OCI-LY7 (cell line): ENCODE results near the gene TRIP6. TPM values are rescaled to one million over a fixed set of nuclear protein-coding genes. Genes with fewer than 3 reads are reported as not detected.
"Not testable (repeated sequence)": the region's sequence is repeated elsewhere in the genome, so short reads cannot be mapped to it uniquely, and the experiment has no call there.

ENCODE experiments used
- BruUV-seq: library from RNA; stranded (reverse); fragments of 400-500 nt; replicated peaks from 2 replicates; lab custom pipeline; 2021; lab: Mats Ljungman, UMichigan
- CTCF ChIA-PET: fragments of 300-600 bp; sonication (Branson Sonifier 250); formaldehyde crosslinking; loops from one replicate; lab custom pipeline; 2022; ENCODE audit warnings: antibody characterized with exemption; ENCODE audit not compliant: unreplicated experiment; lab: Charles Lee
- POLR2A ChIA-PET: fragments of 300-600 bp; sonication (Branson Sonifier 250); formaldehyde crosslinking; loops from one replicate; lab custom pipeline; 2022; ENCODE audit warnings: antibody characterized with exemption; lab: Charles Lee
- DNase-seq: peaks from one replicate; pipeline ENCODE4 v3.0.0-alpha.2; 2015; ENCODE audit warnings: low spot score
- H2AFZ ChIP-seq: fragments of 200-600 bp; sonication (generic), shearing (Covaris generic); 2 replicates; pipeline ENCODE4 v1.6.1; 2014; ENCODE audit warnings: mild to moderate bottlenecking, antibody characterized with exemption, low read length, moderate library complexity
- H3K27ac ChIP-seq: fragments of 200-600 bp; sonication (generic); 2 replicates; pipeline ENCODE4 v1.5.1; 2014; ENCODE audit warnings: mixed run types, low read depth, mild to moderate bottlenecking, moderate library complexity, low read length, inconsistent platforms; ENCODE audit not compliant: poor library complexity, severe bottlenecking
- H3K36me3 ChIP-seq: fragments of 200-600 bp; sonication (generic); 2 replicates; pipeline ENCODE4 v1.6.1; 2014; ENCODE audit warnings: mild to moderate bottlenecking, antibody characterized with exemption, low read length, moderate library complexity, mixed read lengths; ENCODE audit not compliant: insufficient read depth
- H3K4me1 ChIP-seq: fragments of 200-600 bp; sonication (generic); 2 replicates; pipeline ENCODE4 v1.5.1; 2014; ENCODE audit warnings: mild to moderate bottlenecking, low read length; ENCODE audit not compliant: insufficient read depth, poor library complexity, severe bottlenecking
- H3K4me2 ChIP-seq: fragments of 200-600 bp; sonication (generic); 2 replicates; pipeline ENCODE4 v1.6.1; 2014; ENCODE audit warnings: mild to moderate bottlenecking, low read length
- H3K4me3 ChIP-seq: fragments of 200-600 bp; sonication (generic); 2 replicates; pipeline ENCODE4 v1.5.1; 2014; ENCODE audit warnings: mild to moderate bottlenecking, low read depth, low read length; ENCODE audit not compliant: poor library complexity, severe bottlenecking
- H3K79me2 ChIP-seq: fragments of 200-600 bp; sonication (generic); 2 replicates; pipeline ENCODE4 v1.6.1; 2016; ENCODE audit warnings: low read depth, mild to moderate bottlenecking, low read length, moderate library complexity, mixed read lengths; ENCODE audit not compliant: insufficient read depth
- H3K9me2 ChIP-seq: fragments of 200-600 bp; sonication (generic); 2 replicates; pipeline ENCODE4 v1.6.1; 2016; ENCODE audit warnings: mild to moderate bottlenecking, low read length, mixed read lengths; ENCODE audit not compliant: insufficient read depth
- H3K9me3 ChIP-seq: fragments of 200-600 bp; sonication (generic); 2 replicates; pipeline ENCODE4 v1.6.1; 2014; ENCODE audit warnings: mild to moderate bottlenecking, mixed run types, low read length, mixed read lengths
- H4K20me1 ChIP-seq: fragments of 200-600 bp; sonication (generic); 2 replicates; pipeline ENCODE4 v1.6.1; 2014; ENCODE audit warnings: mild to moderate bottlenecking, antibody characterized with exemption, low read length, moderate library complexity, mixed read lengths; ENCODE audit not compliant: insufficient read depth
- EZH2phosphoT487 ChIP-seq: fragments of 200-600 bp; sonication (generic); IDR thresholded peaks from 2 replicates; pipeline ENCODE4 v1.6.1; 2018; ENCODE audit warnings: low read depth, borderline replicate concordance, mild to moderate bottlenecking, mixed run types, antibody characterized with exemption, low read length, moderate library complexity, mixed read lengths
- intact Hi-C: fragments of 100-400 bp; cut with micrococcal nuclease; formaldehyde crosslinking; loops from one replicate; pipeline ENCODE4 v1.10.0; 2022; ENCODE audit not compliant: unreplicated experiment
- microRNA-seq: library from miRNA; unstranded; fragments of <30 nt; microRNA quantifications from one replicate; pipeline ENCODE4 v1.2.0, GENCODE V29; 2022; ENCODE audit warnings: borderline replicate concordance
- small RNA-seq: library from RNA; depleted of rRNA; stranded (forward); fragments of <200 nt; gene quantifications from one replicate; pipeline ENCODE3, GENCODE V24; 2014
- total RNA-seq, 2 experiments: library from RNA; depleted of rRNA in 1 of 2; stranded (reverse); fragments of >200 nt in 1 of 2; shearing (Covaris generic) in 1 of 2; gene quantifications; 2 replicates each; pipeline ENCODE4 v1.2.3, GENCODE V29; 2014 to 2022
- TF ChIP-seq, protein P1 (sequence below): fragments of 200-600 bp; sonication (generic); conservative IDR thresholded peaks from 2 replicates; pipeline ENCODE4 v1.5.1; 2014; ENCODE audit warnings: mild to moderate bottlenecking, antibody characterized with exemption, low read length, moderate library complexity, mixed read lengths

Gene TRIP6
- total RNA-seq, 2 experiments from 2014 or later = 3.1 to 3.3 TPM

DNA sequence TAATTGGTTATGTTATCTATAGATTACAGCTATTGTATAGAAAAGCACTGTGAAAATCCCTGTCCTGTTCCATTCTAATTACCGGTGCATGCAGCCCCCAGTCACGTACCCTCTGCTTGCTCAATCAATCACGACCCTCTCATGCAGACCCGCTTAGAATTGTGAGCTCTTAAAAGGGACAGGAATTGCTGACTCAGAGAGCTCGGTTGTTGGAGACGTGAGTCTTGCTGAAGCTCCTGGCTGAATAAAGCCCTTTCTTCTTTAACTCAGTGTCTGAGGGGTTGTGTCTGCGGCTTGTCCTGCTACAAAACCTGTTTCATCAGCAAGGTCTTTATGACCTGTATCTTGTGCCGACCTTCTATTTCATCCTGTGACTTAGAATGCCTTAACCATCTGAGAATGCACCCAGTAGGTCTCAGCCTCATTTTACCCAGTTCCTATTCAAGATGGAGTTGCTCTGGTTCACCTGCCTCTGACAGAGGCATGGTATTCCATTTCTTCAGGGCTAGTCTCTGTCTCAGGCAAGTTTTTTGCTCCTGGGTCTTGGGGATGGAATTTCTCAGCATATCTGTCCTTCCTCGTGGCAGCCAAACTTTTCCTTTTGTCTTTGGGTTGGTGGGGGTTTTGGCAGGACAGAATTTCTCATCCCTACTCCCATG, 52.7 kb downstream of the TRIP6 start:
- intact Hi-C loops, H3K9me3 ChIP-seq: not testable (repeated sequence)

GRCh38 chr7:100921039-100921438, 53.9 kb downstream of the TRIP6 start:
- ChIA-PET CTCF (no interaction called here), POLR2A (no interaction called here)
- Histone ChIP-seq H3K4me3 (no peak overlapping the region), H4K20me1 (no peaks in the 10 kb centered on the region), H3K9me3 (no peaks in the 10 kb centered on the region), H3K9me2 (no peaks in the 10 kb centered on the region), H3K27ac (no peak overlapping the region), H3K36me3 (no peaks in the 10 kb centered on the region), H2AFZ (no peak overlapping the region), H3K4me2 (no peak overlapping the region), H3K79me2 (no peaks in the 10 kb centered on the region), H3K4me1 (no peaks in the 10 kb centered on the region)
- no TSS peak for BruUV-seq
- no peak for DNase-seq
- no peak for TF ChIP-seq EZH2phosphoT487
- TF ChIP-seq, protein P1, sequence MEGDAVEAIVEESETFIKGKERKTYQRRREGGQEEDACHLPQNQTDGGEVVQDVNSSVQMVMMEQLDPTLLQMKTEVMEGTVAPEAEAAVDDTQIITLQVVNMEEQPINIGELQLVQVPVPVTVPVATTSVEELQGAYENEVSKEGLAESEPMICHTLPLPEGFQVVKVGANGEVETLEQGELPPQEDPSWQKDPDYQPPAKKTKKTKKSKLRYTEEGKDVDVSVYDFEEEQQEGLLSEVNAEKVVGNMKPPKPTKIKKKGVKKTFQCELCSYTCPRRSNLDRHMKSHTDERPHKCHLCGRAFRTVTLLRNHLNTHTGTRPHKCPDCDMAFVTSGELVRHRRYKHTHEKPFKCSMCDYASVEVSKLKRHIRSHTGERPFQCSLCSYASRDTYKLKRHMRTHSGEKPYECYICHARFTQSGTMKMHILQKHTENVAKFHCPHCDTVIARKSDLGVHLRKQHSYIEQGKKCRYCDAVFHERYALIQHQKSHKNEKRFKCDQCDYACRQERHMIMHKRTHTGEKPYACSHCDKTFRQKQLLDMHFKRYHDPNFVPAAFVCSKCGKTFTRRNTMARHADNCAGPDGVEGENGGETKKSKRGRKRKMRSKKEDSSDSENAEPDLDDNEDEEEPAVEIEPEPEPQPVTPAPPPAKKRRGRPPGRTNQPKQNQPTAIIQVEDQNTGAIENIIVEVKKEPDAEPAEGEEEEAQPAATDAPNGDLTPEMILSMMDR = no peak
- intact Hi-C loops = no loop called here

More for the DNA sequence above, 52.7 kb downstream of the TRIP6 start:
- BruUV-seq, H3K4me1 ChIP-seq, CTCF ChIA-PET, H4K20me1 ChIP-seq, H3K79me2 ChIP-seq, H3K9me2 ChIP-seq, H3K4me3 ChIP-seq, POLR2A ChIA-PET, H3K36me3 ChIP-seq, H3K27ac ChIP-seq, DNase-seq, H3K4me2 ChIP-seq, H2AFZ ChIP-seq: not testable (repeated sequence)

Small RNA genes within 50 kb of the gene (microRNA-seq; reads per million reads assigned to microRNA genes)
- gene MIR6875 = not detected

Small RNA genes within 50 kb of the gene (small RNA-seq; reads per million reads assigned to genes)
- gene RN7SL549P (not detected), gene RN7SL750P (not detected)

Other genes starting within 250 kb of the TRIP6 start
- 8.1 and 12.1 TPM in 2 replicates for gene TFR2, start 225.8 kb upstream of the TRIP6 start, total RNA-seq (2014; rRNA removed; shearing (Covaris generic))
- gene TFR2, start 225.8 kb upstream of the TRIP6 start, total RNA-seq (2022) = 25.0 and 26.0 TPM in 2 replicates
- gene ACTL6B, start 210.9 kb upstream of the TRIP6 start, total RNA-seq (2014; rRNA removed; shearing (Covaris generic)) = not detected in 2 replicates
- not detected in 2 replicates for gene ACTL6B, start 210.9 kb upstream of the TRIP6 start, total RNA-seq (2022)
- gene GNB2, start 193.6 kb upstream of the TRIP6 start, total RNA-seq (2014; rRNA removed; shearing (Covaris generic)) = 59.4 and 80.4 TPM in 2 replicates
- 174 and 180 TPM in 2 replicates for gene GNB2, start 193.6 kb upstream of the TRIP6 start, total RNA-seq (2022)
- gene GIGYF1, start 173.1 kb upstream of the TRIP6 start, total RNA-seq (2014; rRNA removed; shearing (Covaris generic)) = 35.7 and 40.2 TPM in 2 replicates
- gene GIGYF1, start 173.1 kb upstream of the TRIP6 start, total RNA-seq (2022) = 52.0 and 58.8 TPM in 2 replicates
- gene POP7, start 161.3 kb upstream of the TRIP6 start, total RNA-seq (2014; rRNA removed; shearing (Covaris generic)) = 82.6 and 94.3 TPM in 2 replicates
- 43.7 and 47.2 TPM in 2 replicates for gene POP7, start 161.3 kb upstream of the TRIP6 start, total RNA-seq (2022)
- 0.13 TPM in 1 of 2 replicates, not detected in the other for gene EPO, start 146.9 kb upstream of the TRIP6 start, total RNA-seq (2014; rRNA removed; shearing (Covaris generic))
- not detected in 2 replicates for gene EPO, start 146.9 kb upstream of the TRIP6 start, total RNA-seq (2022)
- not detected in 2 replicates for gene ZAN, start 133.8 kb upstream of the TRIP6 start, total RNA-seq (2014; rRNA removed; shearing (Covaris generic))
- not detected in 2 replicates for gene ZAN, start 133.8 kb upstream of the TRIP6 start, total RNA-seq (2022)
- gene EPHB4, start 39.9 kb upstream of the TRIP6 start, total RNA-seq (2014; rRNA removed; shearing (Covaris generic)) = 4.2 and 5.6 TPM in 2 replicates
- 7.3 and 8.0 TPM in 2 replicates for gene EPHB4, start 39.9 kb upstream of the TRIP6 start, total RNA-seq (2022)
- 15.7 and 17.0 TPM in 2 replicates for gene SLC12A9, start 14.7 kb upstream of the TRIP6 start, total RNA-seq (2014; rRNA removed; shearing (Covaris generic))
- gene SLC12A9, start 14.7 kb upstream of the TRIP6 start, total RNA-seq (2022) = 21.1 and 25.6 TPM in 2 replicates
- 154 and 174 TPM in 2 replicates for gene SRRT, start 7.7 kb downstream of the TRIP6 start, total RNA-seq (2014; rRNA removed; shearing (Covaris generic))
- 247 and 264 TPM in 2 replicates for gene SRRT, start 7.7 kb downstream of the TRIP6 start, total RNA-seq (2022)
- 2.8 and 4.9 TPM in 2 replicates for gene UFSP1, start 22.3 kb downstream of the TRIP6 start, total RNA-seq (2014; rRNA removed; shearing (Covaris generic))
- gene UFSP1, start 22.3 kb downstream of the TRIP6 start, total RNA-seq (2022) = 3.3 and 3.8 TPM in 2 replicates
- gene ACHE, start 28.5 kb downstream of the TRIP6 start, total RNA-seq (2014; rRNA removed; shearing (Covaris generic)) = not detected in 2 replicates
- gene ACHE, start 28.5 kb downstream of the TRIP6 start, total RNA-seq (2022) = not detected in 2 replicates
- not detected in 2 replicates for gene MUC3A, start 82.1 kb downstream of the TRIP6 start, total RNA-seq (2014; rRNA removed; shearing (Covaris generic))
- gene MUC3A, start 82.1 kb downstream of the TRIP6 start, total RNA-seq (2022) = not detected in 2 replicates
- gene MUC12, start 102.2 kb downstream of the TRIP6 start, total RNA-seq (2014; rRNA removed; shearing (Covaris generic)) = not detected in 2 replicates
- not detected in 2 replicates for gene MUC12, start 102.2 kb downstream of the TRIP6 start, total RNA-seq (2022)
- not detected in 2 replicates for gene MUC17, start 152.7 kb downstream of the TRIP6 start, total RNA-seq (2014; rRNA removed; shearing (Covaris generic))
- gene MUC17, start 152.7 kb downstream of the TRIP6 start, total RNA-seq (2022) = not detected in 2 replicates
- 15.6 and 16.7 TPM in 2 replicates for gene TRIM56, start 218.1 kb downstream of the TRIP6 start, total RNA-seq (2014; rRNA removed; shearing (Covaris generic))
- 47.3 and 51.9 TPM in 2 replicates for gene TRIM56, start 218.1 kb downstream of the TRIP6 start, total RNA-seq (2022)